Breast epithelium (tissue), 4 donors: Measurements from ENCODE around the gene MAOB. TPM values are rescaled to one million over a fixed set of nuclear protein-coding genes. Genes with fewer than 3 reads are reported as not detected.
"Not testable (repeated sequence)": the region's sequence is repeated elsewhere in the genome, so short reads cannot be mapped to it uniquely, and the experiment has no call there.

ENCODE experiments used
- DNase-seq, 2 donors: peaks; one replicate each; pipeline ENCODE4 v3.0.0-alpha.2; 2019; ENCODE audit warnings: low spot score in 2 of 2
- H3K27ac ChIP-seq, 2 donors: fragments of 200-600 bp; sonication (generic) in 1 of 2; one replicate each; pipeline ENCODE4 v1.5.1; 2016 to 2019; ENCODE audit warnings: mild to moderate bottlenecking in 1 of 2
- H3K27me3 ChIP-seq, 2 donors: fragments of 200-600 bp; sonication (generic) in 1 of 2; one replicate each; pipeline versions ENCODE4 v1.5.1 to v1.6.0; 2017 to 2019; ENCODE audit warnings: control low read depth in 1 of 2, mild to moderate bottlenecking in 1 of 2
- H3K36me3 ChIP-seq: fragments of 200-600 bp; one replicate; pipeline ENCODE4 v1.5.1; 2019
- H3K4me1 ChIP-seq, 2 donors: fragments of 200-600 bp; sonication (generic); one replicate each; pipeline ENCODE4 v1.5.1; 2016 to 2019; ENCODE audit warnings: control low read depth in 1 of 2
- H3K4me3 ChIP-seq, 3 donors: fragments of 200-600 bp; sonication (generic); 1 replicate in 2 of 3; 2 replicates in 1 of 3; pipeline ENCODE4 v1.5.1; 2016 to 2019; ENCODE audit warnings: mild to moderate bottlenecking in 3 of 3, moderate library complexity in 2 of 3
- H3K9me3 ChIP-seq, 2 donors: fragments of 200-600 bp; sonication (generic) in 1 of 2; one replicate each; pipeline ENCODE4 v1.5.1; 2016 to 2019; ENCODE audit warnings: control low read depth in 1 of 2
- CTCF ChIP-seq, 3 donors: fragments of 450-650 bp; IDR thresholded peaks; one replicate each; pipeline ENCODE4 v1.5.1; 2016 to 2017; ENCODE audit warnings: antibody characterized with exemption in 3 of 3, mild to moderate bottlenecking in 3 of 3, moderate library complexity in 3 of 3
- POLR2A ChIP-seq: fragments of 450-650 bp; IDR thresholded peaks from one replicate; pipeline ENCODE4 v1.6.1; 2016; ENCODE audit warnings: antibody characterized with exemption, mild to moderate bottlenecking, moderate library complexity
- POLR2AphosphoS5 ChIP-seq, 3 donors: sonication (generic); formaldehyde crosslinking; IDR thresholded peaks; one replicate each; pipeline ENCODE4 v1.6.1; 2017; ENCODE audit warnings: antibody characterized with exemption in 3 of 3
- intact Hi-C: fragments of 100-400 bp; cut with DNase I; formaldehyde crosslinking; loops from one replicate; pipeline ENCODE4 v1.15.1; 2023; ENCODE audit warnings: low total_unique reads
- total RNA-seq, 3 donors: library from RNA; depleted of rRNA; stranded (reverse); fragments of >200 nt; gene quantifications; one replicate each; pipeline ENCODE4 v1.1.0, GENCODE V29; 2016

MAOB gene
- 10 to 100 TPM; 42.0 to 46.0 (median 43.7) TPM for total RNA-seq

- no peaks in the 10 kb centered on the region for H3K9me3 ChIP-seq
- peak within 1 kb of the TSS; percentile 35 to 68 (median 53) for H3K4me3 ChIP-seq
- no peaks in the 10 kb centered on the region for H3K4me1 ChIP-seq
- H3K27ac ChIP-seq: peak within 1 kb of the TSS; percentile 17 to 72
- intact Hi-C loops: no loop called here
- H3K27me3 ChIP-seq: peaks cover 0 to 63% of the 10 kb centered on the region in 2 donors
- H3K36me3 ChIP-seq: no peaks in the 10 kb centered on the region
- no peak for DNase-seq
- TF ChIP-seq POLR2A (no peak), POLR2AphosphoS5 (IDR thresholded peaks at IDR 0.05) (no peak), CTCF (IDR thresholded peaks at IDR 0.05) (no peak)
These were observed at the start of gene MAOB for GRCh38 chrX:43882294-43882681. TSS of gene MAOB (minus strand) at chrX:43882450. CDS start at chrX:43882299, 151 bp downstream.

GRCh38 chrX:43922032-43922431 is 39.8 kb upstream of the MAOB start:
- H3K36me3 ChIP-seq, H3K27me3 ChIP-seq, H3K4me3 ChIP-seq, H3K27ac ChIP-seq, H3K4me1 ChIP-seq, DNase-seq, intact Hi-C loops: not testable (repeated sequence)
- peaks cover 0 to 16% of the 10 kb centered on the region in 2 donors for H3K9me3 ChIP-seq

- intact Hi-C loops, H3K9me3 ChIP-seq, H3K4me3 ChIP-seq, H3K36me3 ChIP-seq, H3K27ac ChIP-seq, H3K4me1 ChIP-seq, DNase-seq: not testable (repeated sequence)
- peaks cover 0 to 40% of the 10 kb centered on the region in 2 donors for H3K27me3 ChIP-seq
These were observed 28.5 kb upstream of the MAOB start for GRCh38 chrX:43910772-43911171.

GRCh38 chrX:43910012-43910411 is 27.8 kb upstream of the MAOB start:
- intact Hi-C loops: no loop called here
- Histone ChIP-seq H3K36me3 (no peaks in the 10 kb centered on the region), H3K27me3 (peaks cover 0 to 47% of the 10 kb centered on the region in 2 donors), H3K27ac (no peak overlapping the region), H3K4me1 (no peaks in the 10 kb centered on the region), H3K4me3 (no peak overlapping the region), H3K9me3 (no peaks in the 10 kb centered on the region)
- TF ChIP-seq POLR2A: no peak
- DNase-seq: no peak

- no peak overlapping the region for H3K27ac ChIP-seq
- no peaks in the 10 kb centered on the region for H3K4me1 ChIP-seq
- no peaks in the 10 kb centered on the region for H3K36me3 ChIP-seq
- TF ChIP-seq POLR2AphosphoS5 (IDR thresholded peaks at IDR 0.05): no peak
- TF ChIP-seq POLR2A: no peak
- no peak for TF ChIP-seq CTCF (IDR thresholded peaks at IDR 0.05)
- no peaks in the 10 kb centered on the region for H3K9me3 ChIP-seq
- no peak for DNase-seq
- intact Hi-C loops: no loop called here
- peaks cover 0 to 50% of the 10 kb centered on the region in 2 donors for H3K27me3 ChIP-seq
- no peak overlapping the region for H3K4me3 ChIP-seq
These were observed 26.9 kb upstream of the MAOB start for GRCh38 chrX:43909141-43909540.

GRCh38 chrX:43899878-43900815 is 17.9 kb upstream of the MAOB start:
- H3K27me3 ChIP-seq: peaks cover 0 to 32% of the 10 kb centered on the region in 2 donors
- no peaks in the 10 kb centered on the region for H3K9me3 ChIP-seq
- TF ChIP-seq POLR2AphosphoS5 (IDR thresholded peaks at IDR 0.05) (no peak), POLR2A (no peak), CTCF (IDR thresholded peaks at IDR 0.05) (no peak)
- no peaks in the 10 kb centered on the region for H3K4me1 ChIP-seq
- no peak overlapping the region for H3K4me3 ChIP-seq
- H3K27ac ChIP-seq: no peak overlapping the region
- intact Hi-C loops: no loop called here
- DNase-seq: no peak
- H3K36me3 ChIP-seq: no peaks in the 10 kb centered on the region
